ENCODE results near the gene PSMC1. TPM values are rescaled to one million over a fixed set of nuclear protein-coding genes. Genes with fewer than 3 reads are reported as not detected.

The PSMC1 gene
- total RNA-seq, 1 donor from 2014 or later = 112 TPM

- Histone ChIP-seq H3K4me2 (ENCODE audit: low read length) (no peak overlapping the region), H2AFZ (ENCODE audit: low read depth, low read length) (no peak overlapping the region), H4K20me1 (ENCODE audit: insufficient read depth, low read length) (peaks cover 6% of the 10 kb centered on the region), H3K9me3 (ENCODE audit: insufficient read depth, low read depth, low read length) (no peaks in the 10 kb centered on the region), H3K4me1 (ENCODE audit: insufficient read depth, low read length) (peaks cover 23% of the 10 kb centered on the region), H3K9ac (ENCODE audit: low read length) (no peak overlapping the region), H3K4me3 (ENCODE audit: insufficient read depth, low read depth, low read length) (no peak overlapping the region), H3K36me3 (ENCODE audit: insufficient read depth, low read length) (peaks cover 54% of the 10 kb centered on the region), H3K27ac (ENCODE audit: low read depth, low read length) (no peak overlapping the region), H3K27me3 (ENCODE audit: insufficient read depth, low read length) (no peaks in the 10 kb centered on the region), H3K79me2 (ENCODE audit: insufficient read depth, low read length) (no peaks in the 10 kb centered on the region)
- no peaks in the 10 kb centered on the region for H3K9me3 Mint-ChIP-seq (ENCODE audit: unreplicated experiment)
- H3K4me1 Mint-ChIP-seq (ENCODE audit: low read depth, unreplicated experiment) = peaks cover 17% of the 10 kb centered on the region
- TF ChIP-seq EZH2 (IDR thresholded peaks at IDR 0.05; ENCODE audit: insufficient read depth, low read length) = no peak
- no peak overlapping the region for H3K27ac Mint-ChIP-seq (ENCODE audit: unreplicated experiment)
- DNase-seq (ENCODE audit: low read depth) = no peak
- H3K36me3 Mint-ChIP-seq (ENCODE audit: low read depth, unreplicated experiment) = peaks cover 12% of the 10 kb centered on the region
- H3K27me3 Mint-ChIP-seq (ENCODE audit: low read depth, unreplicated experiment) = no peaks in the 10 kb centered on the region
- FAIRE-seq = no peak
- no peak overlapping the region for H3K4me3 Mint-ChIP-seq (ENCODE audit: unreplicated experiment)
Measured at GRCh38 chr14:90272523-90272922, 16.2 kb downstream of the PSMC1 start.

DNA sequence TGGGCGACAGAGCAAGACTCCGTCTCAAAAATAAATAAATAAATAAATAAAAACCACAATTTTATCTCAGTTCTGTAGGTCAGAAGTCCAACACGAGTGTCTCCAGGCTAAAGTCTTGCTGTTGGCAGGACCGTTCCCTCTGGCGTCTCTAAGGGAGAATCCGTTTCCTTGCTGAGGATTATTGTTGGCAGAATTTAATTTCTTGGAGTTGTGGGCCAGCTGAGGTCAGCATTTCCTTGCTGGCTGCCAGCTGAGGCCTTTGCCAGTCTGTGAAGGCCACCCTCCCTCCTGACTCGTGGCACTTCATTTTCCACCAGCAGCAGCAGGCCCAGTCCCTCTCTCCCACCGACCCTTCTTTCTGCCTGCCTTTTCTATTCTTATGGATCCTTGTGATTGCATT, 17.2 kb downstream of the PSMC1 start:
- Histone ChIP-seq H3K27me3 (ENCODE audit: insufficient read depth, low read length) (no peaks in the 10 kb centered on the region), H4K20me1 (ENCODE audit: insufficient read depth, low read length) (peaks cover 5% of the 10 kb centered on the region), H2AFZ (ENCODE audit: low read depth, low read length) (no peak overlapping the region), H3K4me2 (ENCODE audit: low read length) (no peak overlapping the region), H3K4me1 (ENCODE audit: insufficient read depth, low read length) (peaks cover 23% of the 10 kb centered on the region), H3K79me2 (ENCODE audit: insufficient read depth, low read length) (no peaks in the 10 kb centered on the region), H3K4me3 (ENCODE audit: insufficient read depth, low read depth, low read length) (no peak overlapping the region), H3K9me3 (ENCODE audit: insufficient read depth, low read depth, low read length) (no peaks in the 10 kb centered on the region), H3K9ac (ENCODE audit: low read length) (no peak overlapping the region), H3K36me3 (ENCODE audit: insufficient read depth, low read length) (peaks cover 44% of the 10 kb centered on the region), H3K27ac (ENCODE audit: low read depth, low read length) (no peak overlapping the region)
- H3K4me1 Mint-ChIP-seq (ENCODE audit: low read depth, unreplicated experiment) = peaks cover 17% of the 10 kb centered on the region
- no peaks in the 10 kb centered on the region for H3K9me3 Mint-ChIP-seq (ENCODE audit: unreplicated experiment)
- peaks cover 14% of the 10 kb centered on the region for H3K36me3 Mint-ChIP-seq (ENCODE audit: low read depth, unreplicated experiment)
- no peak for DNase-seq (ENCODE audit: low read depth)
- TF ChIP-seq CTCF (IDR thresholded peaks at IDR 0.05; ENCODE audit: insufficient read depth, low read depth, low read length) (no peak), EZH2 (IDR thresholded peaks at IDR 0.05; ENCODE audit: insufficient read depth, low read length) (no peak)
- H3K27me3 Mint-ChIP-seq (ENCODE audit: low read depth, unreplicated experiment) = no peaks in the 10 kb centered on the region
- FAIRE-seq = no peak
- no peak overlapping the region for H3K27ac Mint-ChIP-seq (ENCODE audit: unreplicated experiment)
- no peak overlapping the region for H3K4me3 Mint-ChIP-seq (ENCODE audit: unreplicated experiment)

DNA sequence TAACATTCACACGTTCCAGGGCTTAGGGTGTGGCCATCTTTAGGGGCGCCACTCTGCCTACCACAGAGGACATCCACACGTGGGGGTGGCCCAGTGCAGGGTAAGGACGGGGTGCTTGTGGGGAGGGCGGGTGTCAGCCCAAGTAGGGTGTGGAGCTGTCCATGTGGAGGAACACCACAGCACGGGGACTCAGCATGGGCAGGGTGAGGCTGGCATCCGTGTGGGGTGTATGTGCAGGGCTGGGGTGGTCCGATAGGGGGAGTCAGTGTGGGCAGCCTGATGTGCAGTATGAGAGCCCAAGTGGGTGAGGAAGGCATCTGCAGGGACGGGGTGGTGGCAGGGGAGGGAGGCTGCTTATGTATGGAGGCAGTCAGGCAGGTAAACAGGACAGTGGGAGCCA, 17.7 kb downstream of the PSMC1 start:
- Histone ChIP-seq H3K36me3 (ENCODE audit: insufficient read depth, low read length) (peaks cover 40% of the 10 kb centered on the region), H3K4me1 (ENCODE audit: insufficient read depth, low read length) (peaks cover 23% of the 10 kb centered on the region), H2AFZ (ENCODE audit: low read depth, low read length) (no peak overlapping the region), H3K79me2 (ENCODE audit: insufficient read depth, low read length) (no peaks in the 10 kb centered on the region), H3K27ac (ENCODE audit: low read depth, low read length) (peak overlapping the region; percentile 94), H3K9me3 (ENCODE audit: insufficient read depth, low read depth, low read length) (no peaks in the 10 kb centered on the region), H3K4me2 (ENCODE audit: low read length) (no peak overlapping the region), H3K27me3 (ENCODE audit: insufficient read depth, low read length) (no peaks in the 10 kb centered on the region), H3K4me3 (ENCODE audit: insufficient read depth, low read depth, low read length) (no peak overlapping the region), H4K20me1 (ENCODE audit: insufficient read depth, low read length) (peaks cover 5% of the 10 kb centered on the region), H3K9ac (ENCODE audit: low read length) (peak overlapping the region; percentile 77)
- FAIRE-seq = no peak
- Mint-ChIP-seq H3K4me3 (ENCODE audit: unreplicated experiment) (no peak overlapping the region), H3K27me3 (ENCODE audit: low read depth, unreplicated experiment) (no peaks in the 10 kb centered on the region), H3K9me3 (ENCODE audit: unreplicated experiment) (no peaks in the 10 kb centered on the region), H3K4me1 (ENCODE audit: low read depth, unreplicated experiment) (peaks cover 17% of the 10 kb centered on the region), H3K27ac (ENCODE audit: unreplicated experiment) (peak overlapping the region; percentile 12), H3K36me3 (ENCODE audit: low read depth, unreplicated experiment) (peaks cover 14% of the 10 kb centered on the region)
- TF ChIP-seq EZH2 (IDR thresholded peaks at IDR 0.05; ENCODE audit: insufficient read depth, low read length) = no peak
- no peak for TF ChIP-seq CTCF (IDR thresholded peaks at IDR 0.05; ENCODE audit: insufficient read depth, low read depth, low read length)
- DNase-seq (ENCODE audit: low read depth) = no peak
